ENCODE data around the gene CCDC142.

CCDC142 gene

DNA sequence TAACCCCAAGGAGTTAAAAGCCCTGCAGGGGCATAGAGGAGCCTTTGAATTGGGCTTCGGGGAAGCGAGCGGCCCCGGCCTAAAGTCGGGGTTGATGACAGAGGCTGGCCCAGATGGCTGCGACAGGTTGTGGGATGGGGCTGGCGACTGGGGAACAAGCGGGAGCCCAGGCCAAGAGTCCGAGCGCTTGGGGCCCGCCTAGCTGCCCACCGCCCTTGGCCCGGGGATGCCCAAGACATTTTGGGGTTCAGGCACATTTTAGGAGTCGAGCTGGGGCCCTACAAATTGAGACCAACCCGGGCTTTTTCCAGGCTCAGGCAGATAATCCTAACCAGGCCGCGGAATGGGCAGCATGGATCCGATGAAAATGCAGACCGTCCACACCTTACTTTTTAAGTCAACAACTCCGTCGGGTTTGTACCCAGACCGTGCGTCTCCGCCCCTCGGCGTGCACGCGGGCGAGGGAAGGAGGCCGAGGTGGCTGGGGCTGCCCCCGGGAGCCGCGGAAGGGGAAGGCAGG, 41.6 kb downstream of the CCDC142 start:
- 11% methylated on average over 33 of the region's 33 CpGs for WGBS
- H3K23ac ChIP-seq (ENCODE audit: low read length in 2 of 2), result no peak overlapping the region

DNA sequence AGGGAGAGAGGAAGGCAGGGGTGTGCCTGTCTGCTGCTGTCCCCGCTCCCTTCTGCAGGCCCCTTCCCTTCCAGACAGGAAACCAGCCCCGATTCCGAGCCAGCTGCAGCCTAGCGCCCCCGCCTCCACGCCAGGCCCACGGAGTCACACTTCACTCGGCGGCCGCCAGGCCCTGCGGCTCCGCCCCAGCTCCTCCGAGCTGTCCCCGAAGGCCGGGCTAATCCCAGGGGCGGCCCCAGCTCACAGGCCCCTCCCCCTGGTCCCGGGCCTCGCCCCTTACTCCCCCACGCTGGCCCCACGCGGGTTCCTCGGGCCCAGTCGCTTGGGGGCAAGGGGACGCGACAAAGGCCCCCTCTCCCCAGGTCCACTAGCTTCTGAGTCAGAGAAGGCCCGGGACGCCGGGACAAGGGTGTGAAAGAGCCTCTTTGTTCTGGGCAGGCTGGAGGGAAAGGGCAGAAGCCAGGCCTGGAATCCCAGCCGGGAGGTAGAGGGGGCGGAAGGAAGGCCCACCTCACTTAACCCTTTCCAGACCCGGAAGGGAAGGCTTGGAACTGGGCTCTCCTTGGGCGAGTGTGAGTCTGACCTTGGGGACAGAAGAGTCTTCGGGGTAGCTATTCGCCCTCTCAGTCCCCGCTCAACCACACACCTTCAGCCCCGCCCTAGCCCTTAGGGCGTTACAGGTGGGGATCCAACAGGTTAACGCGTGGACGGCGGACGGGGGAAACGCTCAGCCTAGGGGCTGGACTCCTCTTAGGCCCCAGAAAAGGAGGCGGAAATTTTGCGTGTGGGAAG, 42.2 kb downstream of the CCDC142 start:
- Histone ChIP-seq H3K9me3 (ENCODE audit: control insufficient read depth, low read length) (no peaks in the 10 kb centered on the region), H3K23ac (ENCODE audit: low read length in 2 of 2) (peak overlapping the region in 1 of 2 experiments; percentile 2), H3K4ac (ENCODE audit: low read depth in 1 of 2, low read length in 2 of 2) (peak overlapping the region; percentile 80 to 90), H3K9ac (ENCODE audit: low read length) (peak overlapping the region; percentile 88), H2BK12ac (ENCODE audit: low read length in 2 of 2) (peak overlapping the region; percentile 1 to 70), H3K27ac (ENCODE audit: low read length, poor library complexity, severe bottlenecking) (peak overlapping the region; percentile 89), H2BK120ac (ENCODE audit: low read depth, low read length) (peak overlapping the region; percentile 57), H4K91ac (ENCODE audit: low read length) (peak overlapping the region; percentile 95), H3K36me3 (ENCODE audit: control insufficient read depth in 1 of 2, insufficient read depth in 2 of 2, low read depth in 1 of 2, low read length in 2 of 2) (peaks cover 0 to 10% of the 10 kb centered on the region in 2 experiments), H3K4me2 (ENCODE audit: low read length, poor library complexity, severe bottlenecking) (peak overlapping the region; percentile 82), H3K14ac (ENCODE audit: low read length in 2 of 2) (peak overlapping the region in 1 of 2 experiments; percentile 9), H2AK5ac (ENCODE audit: low read length, severe bottlenecking) (no peak overlapping the region), H2AFZ (ENCODE audit: low read depth, low read length) (peak overlapping the region; percentile 74), H3K4me3 (ENCODE audit: insufficient read depth in 1 of 2, low read depth in 1 of 2, low read length in 2 of 2) (peak overlapping the region; percentile 56 to 84), H2BK15ac (ENCODE audit: low read depth, poor library complexity, severe bottlenecking) (peak overlapping the region; percentile 5), H3K18ac (ENCODE audit: low read depth in 1 of 2, low read length in 2 of 2) (peak overlapping the region; percentile 78 to 95), H2BK5ac (ENCODE audit: low read depth, low read length, poor library complexity, severe bottlenecking) (peak overlapping the region; percentile 24), H3K4me1 (ENCODE audit: control insufficient read depth, insufficient read depth, low read depth, low read length) (peaks cover 33% of the 10 kb centered on the region), H4K8ac (ENCODE audit: low read length) (peak overlapping the region; percentile 91), H3K79me1 (replicated peaks; ENCODE audit: low read length, poor library complexity, severe bottlenecking) (peaks cover 25% of the 10 kb centered on the region), H3K27me3 (ENCODE audit: control insufficient read depth in 1 of 2, insufficient read depth in 1 of 2, low read length in 2 of 2) (peaks cover 0 to 12% of the 10 kb centered on the region in 2 experiments)
- WGBS, result 4% methylated on average over 39 of the region's 45 CpGs
- peak; percentile 86 for DNase-seq

More for the DNA sequence above, 41.6 kb downstream of the CCDC142 start:
- Histone ChIP-seq H2AFZ (ENCODE audit: low read depth, low read length) (no peak overlapping the region), H3K4me1 (ENCODE audit: control insufficient read depth, insufficient read depth, low read depth, low read length) (peaks cover 33% of the 10 kb centered on the region), H3K4me2 (ENCODE audit: low read length, poor library complexity, severe bottlenecking) (peak overlapping the region; percentile 82), H3K36me3 (ENCODE audit: control insufficient read depth in 1 of 2, insufficient read depth in 2 of 2, low read depth in 1 of 2, low read length in 2 of 2) (peaks cover 0 to 5% of the 10 kb centered on the region in 2 experiments), H3K4ac (ENCODE audit: low read depth in 1 of 2, low read length in 2 of 2) (no peak overlapping the region), H3K79me1 (replicated peaks; ENCODE audit: low read length, poor library complexity, severe bottlenecking) (peaks cover 20% of the 10 kb centered on the region), H3K9ac (ENCODE audit: low read length) (peak overlapping the region; percentile 88), H3K14ac (ENCODE audit: low read length in 2 of 2) (no peak overlapping the region), H2BK5ac (ENCODE audit: low read depth, low read length, poor library complexity, severe bottlenecking) (no peak overlapping the region), H2BK15ac (ENCODE audit: low read depth, poor library complexity, severe bottlenecking) (peak overlapping the region; percentile 54), H2AK5ac (ENCODE audit: low read length, severe bottlenecking) (no peak overlapping the region), H3K27me3 (ENCODE audit: control insufficient read depth in 1 of 2, insufficient read depth in 1 of 2, low read length in 2 of 2) (peaks cover 0 to 12% of the 10 kb centered on the region in 2 experiments), H3K27ac (ENCODE audit: low read length, poor library complexity, severe bottlenecking) (peak overlapping the region; percentile 89), H3K9me3 (ENCODE audit: control insufficient read depth, low read length) (no peaks in the 10 kb centered on the region), H3K4me3 (ENCODE audit: insufficient read depth in 1 of 2, low read depth in 1 of 2, low read length in 2 of 2) (peak overlapping the region; percentile 56 to 84), H2BK120ac (ENCODE audit: low read depth, low read length) (no peak overlapping the region), H4K91ac (ENCODE audit: low read length) (no peak overlapping the region), H2BK12ac (ENCODE audit: low read length in 2 of 2) (peak overlapping the region; percentile 49 to 70), H4K8ac (ENCODE audit: low read length) (peak overlapping the region; percentile 91), H3K18ac (ENCODE audit: low read depth in 1 of 2, low read length in 2 of 2) (peak overlapping the region; percentile 31 to 72)
- no peak for DNase-seq

DNA sequence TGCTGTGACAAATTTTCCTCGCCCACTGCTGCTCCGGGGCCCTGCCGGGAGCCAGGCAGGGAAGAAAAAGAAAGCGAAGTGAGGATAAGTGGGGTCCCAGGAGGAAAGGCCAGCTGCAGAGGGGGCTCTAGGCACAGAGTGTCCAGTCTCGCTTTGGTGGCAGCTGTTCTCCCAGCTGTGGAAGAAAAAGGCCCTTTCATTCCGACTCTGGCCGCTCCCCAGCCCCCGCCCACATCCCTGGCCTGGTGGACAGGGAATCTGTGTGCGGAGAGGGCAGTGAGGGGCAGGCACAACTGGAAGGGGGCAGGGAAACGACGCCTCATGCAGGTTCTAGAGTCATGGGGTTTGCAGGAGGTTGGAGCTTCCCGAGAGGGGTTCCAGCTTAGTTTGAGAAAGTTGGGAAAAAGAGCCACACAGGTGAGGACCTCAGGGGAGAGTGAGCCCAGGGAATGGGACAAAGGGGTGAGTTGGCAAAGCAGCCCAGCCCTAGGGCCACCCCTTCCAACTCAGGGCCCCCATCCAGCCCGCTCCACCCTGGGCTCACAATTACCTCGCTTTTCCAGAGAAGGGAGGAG, 42.9 kb downstream of the CCDC142 start:
- Histone ChIP-seq H2BK120ac (ENCODE audit: low read depth, low read length) (peak overlapping the region; percentile 96), H3K4me1 (ENCODE audit: control insufficient read depth, insufficient read depth, low read depth, low read length) (peaks cover 33% of the 10 kb centered on the region), H3K4me3 (ENCODE audit: insufficient read depth in 1 of 2, low read depth in 1 of 2, low read length in 2 of 2) (peak overlapping the region; percentile 55 to 84), H3K36me3 (ENCODE audit: control insufficient read depth in 1 of 2, insufficient read depth in 2 of 2, low read depth in 1 of 2, low read length in 2 of 2) (peaks cover 5 to 12% of the 10 kb centered on the region in 2 experiments), H2BK5ac (ENCODE audit: low read depth, low read length, poor library complexity, severe bottlenecking) (peak overlapping the region; percentile 19), H4K8ac (ENCODE audit: low read length) (peak overlapping the region; percentile 41), H3K18ac (ENCODE audit: low read depth in 1 of 2, low read length in 2 of 2) (peak overlapping the region; percentile 78 to 95), H3K23ac (ENCODE audit: low read length in 2 of 2) (no peak overlapping the region), H3K27me3 (ENCODE audit: control insufficient read depth in 1 of 2, insufficient read depth in 1 of 2, low read length in 2 of 2) (peaks cover 0 to 12% of the 10 kb centered on the region in 2 experiments), H3K79me1 (replicated peaks; ENCODE audit: low read length, poor library complexity, severe bottlenecking) (peaks cover 31% of the 10 kb centered on the region), H2AK5ac (ENCODE audit: low read length, severe bottlenecking) (peak overlapping the region; percentile 59), H4K91ac (ENCODE audit: low read length) (peak overlapping the region; percentile 95), H2BK15ac (ENCODE audit: low read depth, poor library complexity, severe bottlenecking) (peak overlapping the region; percentile 5), H3K14ac (ENCODE audit: low read length in 2 of 2) (peak overlapping the region in 1 of 2 experiments; percentile 36), H2AFZ (ENCODE audit: low read depth, low read length) (no peak overlapping the region), H3K27ac (ENCODE audit: low read length, poor library complexity, severe bottlenecking) (peak overlapping the region; percentile 85), H3K4me2 (ENCODE audit: low read length, poor library complexity, severe bottlenecking) (peak overlapping the region; percentile 82), H3K9me3 (ENCODE audit: control insufficient read depth, low read length) (no peaks in the 10 kb centered on the region), H3K9ac (ENCODE audit: low read length) (peak overlapping the region; percentile 88), H3K4ac (ENCODE audit: low read depth in 1 of 2, low read length in 2 of 2) (peak overlapping the region; percentile 62 to 90), H2BK12ac (ENCODE audit: low read length in 2 of 2) (no peak overlapping the region)
- peak; percentile 73 for DNase-seq
- 6% methylated on average over 13 of the region's 14 CpGs for WGBS

DNA sequence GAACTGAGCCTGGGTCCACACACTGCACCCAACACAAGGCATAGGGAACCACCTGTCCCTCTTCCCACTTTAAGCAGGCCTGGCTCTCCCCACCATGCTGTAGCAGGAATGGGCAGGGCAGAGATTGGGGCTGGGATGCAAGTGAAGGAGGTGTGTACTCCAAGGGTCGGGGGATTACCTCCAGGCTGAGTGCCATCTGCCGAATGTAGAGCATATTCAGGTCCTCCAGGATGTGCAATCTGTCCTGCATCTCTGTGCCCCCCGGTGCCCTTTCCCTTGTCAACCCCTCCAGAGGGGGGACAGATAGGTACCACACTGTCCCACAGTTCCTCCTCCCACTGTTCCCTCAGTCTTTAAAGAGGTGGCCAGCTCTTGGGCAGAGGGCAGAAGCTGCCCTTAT, 43.4 kb downstream of the CCDC142 start:
- H2AK5ac ChIP-seq (ENCODE audit: low read length, severe bottlenecking), result peak overlapping the region; percentile 59
- H2BK12ac ChIP-seq (ENCODE audit: low read length in 2 of 2), result peak overlapping the region; percentile 4 to 20
- H3K4me2 ChIP-seq (ENCODE audit: low read length, poor library complexity, severe bottlenecking), result peak overlapping the region; percentile 82
- peaks cover 5 to 14% of the 10 kb centered on the region in 2 experiments for H3K36me3 ChIP-seq (ENCODE audit: control insufficient read depth in 1 of 2, insufficient read depth in 2 of 2, low read depth in 1 of 2, low read length in 2 of 2)
- no peak overlapping the region for H4K8ac ChIP-seq (ENCODE audit: low read length)
- no peak overlapping the region for H3K23ac ChIP-seq (ENCODE audit: low read length in 2 of 2)
- no peak overlapping the region for H2BK15ac ChIP-seq (ENCODE audit: low read depth, poor library complexity, severe bottlenecking)
- H2BK120ac ChIP-seq (ENCODE audit: low read depth, low read length), result peak overlapping the region; percentile 96
- peaks cover 30% of the 10 kb centered on the region for H3K4me1 ChIP-seq (ENCODE audit: control insufficient read depth, insufficient read depth, low read depth, low read length)
- H2BK5ac ChIP-seq (ENCODE audit: low read depth, low read length, poor library complexity, severe bottlenecking), result no peak overlapping the region
- peaks cover 34% of the 10 kb centered on the region for H3K79me1 ChIP-seq (replicated peaks; ENCODE audit: low read length, poor library complexity, severe bottlenecking)
- peak overlapping the region; percentile 9 for H3K27ac ChIP-seq (ENCODE audit: low read length, poor library complexity, severe bottlenecking)
- peak overlapping the region; percentile 62 to 90 for H3K4ac ChIP-seq (ENCODE audit: low read depth in 1 of 2, low read length in 2 of 2)
- peak overlapping the region; percentile 51 to 72 for H3K18ac ChIP-seq (ENCODE audit: low read depth in 1 of 2, low read length in 2 of 2)
- H3K14ac ChIP-seq (ENCODE audit: low read length in 2 of 2), result peak overlapping the region in 1 of 2 experiments; percentile 46
- H3K9ac ChIP-seq (ENCODE audit: low read length), result peak overlapping the region; percentile 88
- WGBS, result 73% methylated on average over 3 of the region's 3 CpGs
- no peaks in the 10 kb centered on the region for H3K9me3 ChIP-seq (ENCODE audit: control insufficient read depth, low read length)
- no peak overlapping the region for H2AFZ ChIP-seq (ENCODE audit: low read depth, low read length)
- H3K27me3 ChIP-seq (ENCODE audit: control insufficient read depth in 1 of 2, insufficient read depth in 1 of 2, low read length in 2 of 2), result peaks cover 0 to 12% of the 10 kb centered on the region in 2 experiments
- no peak for DNase-seq
- no peak overlapping the region for H4K91ac ChIP-seq (ENCODE audit: low read length)
- H3K4me3 ChIP-seq (ENCODE audit: insufficient read depth in 1 of 2, low read depth in 1 of 2, low read length in 2 of 2), result peak overlapping the region; percentile 55 to 84
